Endothelial cell of umbilical vein (primary cell): Measurements from ENCODE around the gene CFAP46. TPM values are rescaled to one million over a fixed set of nuclear protein-coding genes. Genes with fewer than 3 reads are reported as not detected.

Experiments
- BruUV-seq: library from RNA; stranded (reverse); fragments of 400-500 nt; replicated peaks from 2 replicates; lab custom pipeline; 2021; lab: Mats Ljungman, UMichigan
- CTCF ChIA-PET: fragments of 300-600, 350-600 bp; sonication (Branson Sonifier 250); formaldehyde crosslinking; loops from one replicate; lab custom pipeline; 2021; ENCODE audit warnings: antibody characterized with exemption, inconsistent platforms; lab: Charles Lee
- POLR2A ChIA-PET: fragments of 300-600, 350-600 bp; sonication (Branson Sonifier 250); formaldehyde crosslinking; loops from one replicate; lab custom pipeline; 2021; ENCODE audit warnings: antibody characterized with exemption, inconsistent platforms; lab: Charles Lee
- DNase-seq: peaks from one replicate; pipeline ENCODE4 v3.0.0-alpha.2; 2011; ENCODE audit warnings: low read depth, low spot score
- FAIRE-seq: peaks from 2 replicates; lab custom pipeline; 2011; peaks lifted over from hg19 to GRCh38; lab: Jason Lieb, UNC
- H2AFZ ChIP-seq: 2 replicates; pipeline ENCODE4 v1.6.0; 2012; ENCODE audit warnings: low read depth, low read length, control low read depth, inconsistent platforms
- H3K27ac ChIP-seq: 2 replicates; pipeline ENCODE4 v1.5.1; 2011; ENCODE audit warnings: low read depth, mild to moderate bottlenecking, control low read depth, low read length, moderate library complexity; ENCODE audit not compliant: insufficient read depth
- H3K27me3 ChIP-seq, 2 experiments: 2 replicates each; pipeline versions ENCODE4 v1.6.0 to v1.6.1; 2011; ENCODE audit warnings: low read length in 2 of 2, mixed read lengths in 1 of 2; ENCODE audit not compliant: control insufficient read depth in 2 of 2, insufficient read depth in 2 of 2
- H3K36me3 ChIP-seq, 2 experiments: 2 replicates in 1 of 2; 3 replicates in 1 of 2; pipeline ENCODE4 v1.5.1; 2011; ENCODE audit warnings: low read length in 2 of 2, mild to moderate bottlenecking in 1 of 2, moderate library complexity in 1 of 2; ENCODE audit not compliant: control insufficient read depth in 2 of 2, insufficient read depth in 2 of 2; ENCODE audit errors: extremely low read depth in 1 of 2
- H3K4me1 ChIP-seq: 3 replicates; pipeline ENCODE4 v1.5.1; 2011; ENCODE audit warnings: mild to moderate bottlenecking, low read length; ENCODE audit not compliant: control insufficient read depth, insufficient read depth; ENCODE audit errors: extremely low read depth
- H3K4me2 ChIP-seq: 2 replicates; pipeline ENCODE4 v1.6.1; 2011; ENCODE audit warnings: low read length, control low read depth, mixed read lengths; ENCODE audit not compliant: insufficient read depth
- H3K4me3 ChIP-seq, 3 experiments: fragments of 200-600 bp in 1 of 3; sonication (generic), shearing (Covaris generic) in 1 of 3; replicated peaks in 1 of 3; 2 replicates each; pipeline ENCODE4 v1.5.1; 2011 to 2016; ENCODE audit warnings: control low read depth in 3 of 3, low read length in 3 of 3, mild to moderate bottlenecking in 2 of 3, inconsistent platforms in 1 of 3, low read depth in 1 of 3, moderate library complexity in 1 of 3; ENCODE audit not compliant: insufficient read depth in 1 of 3
- H3K79me2 ChIP-seq: 2 replicates; pipeline ENCODE4 v1.6.0; 2012; ENCODE audit warnings: low read length, inconsistent platforms; ENCODE audit not compliant: control insufficient read depth, insufficient read depth
- H3K9ac ChIP-seq: replicated peaks from 2 replicates; pipeline ENCODE3; 2011; ENCODE audit warnings: low read length, control low read depth; ENCODE audit not compliant: insufficient read depth; ENCODE audit errors: extremely low read depth
- H3K9me1 ChIP-seq: replicated peaks from 3 replicates; pipeline ENCODE4 v1.6.0; 2011; ENCODE audit warnings: mild to moderate bottlenecking, low read length; ENCODE audit not compliant: control insufficient read depth, insufficient read depth; ENCODE audit errors: extremely low read depth
- H3K9me3 ChIP-seq: replicated peaks from 2 replicates; pipeline ENCODE4 v1.5.1; 2012; ENCODE audit warnings: low read length, inconsistent platforms; ENCODE audit not compliant: control insufficient read depth, insufficient read depth
- H4K20me1 ChIP-seq: replicated peaks from 2 replicates; pipeline ENCODE3; 2011; ENCODE audit warnings: mild to moderate bottlenecking, low read length; ENCODE audit not compliant: control insufficient read depth, insufficient read depth; ENCODE audit errors: extremely low read depth
- EZH2 ChIP-seq: IDR thresholded peaks from 2 replicates; pipeline ENCODE4 v1.6.1; 2012; ENCODE audit warnings: borderline replicate concordance, low read depth, mild to moderate bottlenecking, moderate library complexity, low read length, inconsistent platforms; ENCODE audit not compliant: severe bottlenecking
- GATA2 ChIP-seq: IDR thresholded peaks from 2 replicates; pipeline ENCODE4 v1.7.0; 2011; ENCODE audit warnings: low read depth, mild to moderate bottlenecking, moderate library complexity, mixed read lengths, low read length; ENCODE audit not compliant: insufficient read length, insufficient read depth
- POLR2A ChIP-seq: IDR thresholded peaks from 2 replicates; pipeline ENCODE4 v1.6.1; 2012; ENCODE audit warnings: low read depth, mild to moderate bottlenecking, control low read depth, low read length
- POLR2AphosphoS5 ChIP-seq: IDR thresholded peaks from 2 replicates; pipeline ENCODE4 v1.6.1; 2012; ENCODE audit warnings: low read depth, mild to moderate bottlenecking, control low read depth, low read length, moderate library complexity; ENCODE audit not compliant: insufficient read depth
- dilution Hi-C: fragments of 300-500 bp; cut with MboI; formaldehyde crosslinking; loops from one replicate; pipeline ENCODE4 v1.15.0; 2019; ENCODE audit warnings: low sequenced_read_pairs; ENCODE audit not compliant: extremely low pct_ligation_motif_present
- intact Hi-C: fragments of 100-400 bp; cut with micrococcal nuclease; formaldehyde crosslinking; loops from one replicate; pipeline ENCODE4 v1.10.0; 2022
- polyA plus RNA-seq, 4 experiments: library from polyadenylated mRNA; depleted of rRNA in 3 of 4; stranded (reverse) in 3 of 4; unstranded in 1 of 4; fragments of >200 nt; gene quantifications; 2 replicates each; pipeline versions ENCODE4 v1.2.1 to v1.2.3, GENCODE V29; 2011 to 2012; ENCODE audit warnings: missing spikeins in 1 of 4
- total RNA-seq: library from RNA; stranded (reverse); gene quantifications from 2 replicates; pipeline ENCODE4 v1.2.3, GENCODE V29; 2021
- TF ChIP-seq, protein P1 (sequence below), 2 donors: IDR thresholded peaks; 1 replicate in 1 of 2; 2 replicates in 1 of 2; pipeline ENCODE4 v1.5.1; 2011; ENCODE audit warnings: low read length in 2 of 2, mild to moderate bottlenecking in 2 of 2, moderate library complexity in 2 of 2, control low read depth in 1 of 2, inconsistent platforms in 1 of 2, low read depth in 1 of 2; ENCODE audit not compliant: insufficient read depth in 1 of 2; ENCODE audit errors: extremely low read depth in 1 of 2
- TF ChIP-seq, protein P2 (sequence below): IDR thresholded peaks from 2 replicates; pipeline ENCODE4 v1.6.1; 2011; ENCODE audit not compliant: insufficient read depth, insufficient read length

Gene CFAP46
- total and polyA plus RNA-seq, 2 donors (not counting 3 experiments of a cell fraction or from before 2014, with no cell fraction given), result 0.75 to 0.98 TPM

DNA sequence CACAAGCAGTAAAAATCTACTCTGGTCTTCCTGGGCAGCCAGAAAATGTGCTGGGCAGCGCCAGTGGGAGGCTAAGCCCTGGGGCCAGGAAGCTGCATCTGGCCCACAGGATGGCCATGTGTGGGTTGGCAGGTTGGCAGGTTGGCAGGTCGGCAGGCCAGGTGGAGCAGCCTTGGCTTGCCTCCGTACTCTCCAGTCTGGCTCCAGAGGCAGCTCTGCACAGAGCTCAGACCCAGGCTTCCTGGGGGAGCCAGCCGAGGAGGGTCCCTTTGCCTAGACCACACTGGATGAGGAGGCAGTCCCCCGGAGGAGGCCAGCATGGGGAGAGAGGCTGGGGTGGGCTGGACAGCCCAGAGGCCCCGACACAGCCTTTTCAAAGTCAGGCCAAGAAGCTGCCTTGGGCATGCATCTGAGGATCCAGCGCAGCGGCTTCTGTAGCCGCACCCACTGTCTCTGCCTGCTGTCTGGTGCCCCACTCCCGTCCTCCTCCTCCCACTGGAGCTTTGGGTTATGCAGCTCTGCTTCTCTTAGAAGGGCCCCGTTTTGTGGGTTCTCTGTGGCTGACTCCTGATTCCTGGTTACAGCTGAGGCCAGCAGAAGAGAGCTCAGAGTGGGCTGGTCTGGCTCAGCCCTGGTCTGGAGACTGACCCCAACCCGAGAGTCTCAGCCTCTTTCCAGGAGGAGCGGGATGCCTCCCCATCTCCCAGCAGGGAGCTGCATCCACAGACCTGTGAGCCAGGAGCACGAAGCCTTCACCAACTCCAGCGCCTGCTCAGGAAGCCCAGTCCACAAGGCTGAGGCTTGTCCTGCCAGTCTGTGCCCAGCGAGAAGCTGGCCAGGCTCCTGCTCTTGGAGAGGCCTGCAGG lies 44.6 kb downstream of the CFAP46 start:
- H3K9me3 ChIP-seq, result no peaks in the 10 kb centered on the region
- dilution Hi-C loops, result no loop called here
- H3K27me3 ChIP-seq, result no peaks in the 10 kb centered on the region
- no peak for FAIRE-seq
- H3K4me2 ChIP-seq, result no peak overlapping the region
- POLR2A ChIA-PET, result no interaction called here
- no peak for DNase-seq
- CTCF ChIA-PET, result no interaction called here
- no TSS peak for BruUV-seq
- H3K9me1 ChIP-seq, result no peaks in the 10 kb centered on the region
- H3K4me3 ChIP-seq, result no peak overlapping the region
- H2AFZ ChIP-seq, result no peak overlapping the region
- intact Hi-C loops, result no loop called here
- H3K9ac ChIP-seq, result no peak overlapping the region
- H3K79me2 ChIP-seq, result no peaks in the 10 kb centered on the region
- H3K4me1 ChIP-seq, result no peaks in the 10 kb centered on the region
- TF ChIP-seq, protein P1, sequence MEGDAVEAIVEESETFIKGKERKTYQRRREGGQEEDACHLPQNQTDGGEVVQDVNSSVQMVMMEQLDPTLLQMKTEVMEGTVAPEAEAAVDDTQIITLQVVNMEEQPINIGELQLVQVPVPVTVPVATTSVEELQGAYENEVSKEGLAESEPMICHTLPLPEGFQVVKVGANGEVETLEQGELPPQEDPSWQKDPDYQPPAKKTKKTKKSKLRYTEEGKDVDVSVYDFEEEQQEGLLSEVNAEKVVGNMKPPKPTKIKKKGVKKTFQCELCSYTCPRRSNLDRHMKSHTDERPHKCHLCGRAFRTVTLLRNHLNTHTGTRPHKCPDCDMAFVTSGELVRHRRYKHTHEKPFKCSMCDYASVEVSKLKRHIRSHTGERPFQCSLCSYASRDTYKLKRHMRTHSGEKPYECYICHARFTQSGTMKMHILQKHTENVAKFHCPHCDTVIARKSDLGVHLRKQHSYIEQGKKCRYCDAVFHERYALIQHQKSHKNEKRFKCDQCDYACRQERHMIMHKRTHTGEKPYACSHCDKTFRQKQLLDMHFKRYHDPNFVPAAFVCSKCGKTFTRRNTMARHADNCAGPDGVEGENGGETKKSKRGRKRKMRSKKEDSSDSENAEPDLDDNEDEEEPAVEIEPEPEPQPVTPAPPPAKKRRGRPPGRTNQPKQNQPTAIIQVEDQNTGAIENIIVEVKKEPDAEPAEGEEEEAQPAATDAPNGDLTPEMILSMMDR (IDR thresholded peaks at IDR 0.05; ENCODE audit: extremely low read depth in 1 of 2, insufficient read depth in 1 of 2, low read depth in 1 of 2, low read length in 2 of 2), result no peak
- TF ChIP-seq, protein P2, sequence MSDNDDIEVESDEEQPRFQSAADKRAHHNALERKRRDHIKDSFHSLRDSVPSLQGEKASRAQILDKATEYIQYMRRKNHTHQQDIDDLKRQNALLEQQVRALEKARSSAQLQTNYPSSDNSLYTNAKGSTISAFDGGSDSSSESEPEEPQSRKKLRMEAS, result no peak
- TF ChIP-seq POLR2A, result no peak
- TF ChIP-seq POLR2AphosphoS5, result no peak
- no peak for TF ChIP-seq EZH2
- TF ChIP-seq GATA2, result no peak
- no peak overlapping the region for H3K27ac ChIP-seq
- H3K36me3 ChIP-seq, result no peaks in the 10 kb centered on the region
- no peaks in the 10 kb centered on the region for H4K20me1 ChIP-seq
